ENCODE data around the gene HNRNPUL1.

The HNRNPUL1 gene

GRCh38 chr19:41351339-41352245, 87.4 kb downstream of the HNRNPUL1 start:
- Histone ChIP-seq H3K4me2 (ENCODE audit: low read depth, low read length) (peak overlapping the region; percentile 96), H3K4me3 (ENCODE audit: low read length) (peak overlapping the region; percentile 91), H3K4me1 (ENCODE audit: low read length) (peaks cover 8% of the 10 kb centered on the region; the same call in 1 of the 2 replicates), H3K36me3 (replicated peaks; ENCODE audit: insufficient read depth, low read length) (no peaks in the 10 kb centered on the region), H3K9me3 (replicated peaks; ENCODE audit: insufficient read depth, low read length) (no peaks in the 10 kb centered on the region), H4K20me1 (ENCODE audit: insufficient read depth, low read length) (no peaks in the 10 kb centered on the region), H3K9me2 (replicated peaks; ENCODE audit: insufficient read depth, low read length) (no peaks in the 10 kb centered on the region), H3K79me2 (ENCODE audit: low read length) (peaks cover 3% of the 10 kb centered on the region; the same call in 1 of the 2 replicates), H2AFZ (ENCODE audit: low read length) (peak overlapping the region; percentile 87), H3K27ac (ENCODE audit: low read length) (no peak overlapping the region), H3K9ac (ENCODE audit: low read length) (peak overlapping the region; percentile 67; the same call in 1 of the 2 replicates), H3F3A (ENCODE audit: insufficient read depth, low read length) (peaks cover 11% of the 10 kb centered on the region), H3K27me3 (replicated peaks; ENCODE audit: insufficient read depth, low read length) (no peaks in the 10 kb centered on the region)
- TF ChIP-seq CTCF (IDR thresholded peaks at IDR 0.05; ENCODE audit: low read length) (no peak), EZH2phosphoT487 (IDR thresholded peaks at IDR 0.05; ENCODE audit: low read length) (no peak), EZH2 (optimal IDR thresholded peaks at IDR 0.05; ENCODE audit: low read depth, low read length) (no peak)
- DNase-seq: peak; percentile 56

GRCh38 chr19:41352279-41352608, 88.1 kb downstream of the HNRNPUL1 start:
- H4K20me1 ChIP-seq (ENCODE audit: insufficient read depth, low read length): no peaks in the 10 kb centered on the region
- H2AFZ ChIP-seq (ENCODE audit: low read length): peak overlapping the region; percentile 87
- H3K4me1 ChIP-seq (ENCODE audit: low read length): peaks cover 8% of the 10 kb centered on the region; the same call in 1 of the 2 replicates
- H3K36me3 ChIP-seq (replicated peaks; ENCODE audit: insufficient read depth, low read length): no peaks in the 10 kb centered on the region
- peaks cover 11% of the 10 kb centered on the region for H3F3A ChIP-seq (ENCODE audit: insufficient read depth, low read length)
- H3K79me2 ChIP-seq (ENCODE audit: low read length): peaks cover 3% of the 10 kb centered on the region; the same call in 1 of the 2 replicates
- no peaks in the 10 kb centered on the region for H3K9me2 ChIP-seq (replicated peaks; ENCODE audit: insufficient read depth, low read length)
- H3K9me3 ChIP-seq (replicated peaks; ENCODE audit: insufficient read depth, low read length): no peaks in the 10 kb centered on the region
- peak overlapping the region; percentile 91 for H3K4me3 ChIP-seq (ENCODE audit: low read length)
- TF ChIP-seq CTCF (IDR thresholded peaks at IDR 0.05; ENCODE audit: low read length) (no peak), EZH2 (optimal IDR thresholded peaks at IDR 0.05; ENCODE audit: low read depth, low read length) (no peak), EZH2phosphoT487 (IDR thresholded peaks at IDR 0.05; ENCODE audit: low read length) (no peak)
- no peaks in the 10 kb centered on the region for H3K27me3 ChIP-seq (replicated peaks; ENCODE audit: insufficient read depth, low read length)
- H3K27ac ChIP-seq (ENCODE audit: low read length): no peak overlapping the region
- no peak for DNase-seq
- H3K4me2 ChIP-seq (ENCODE audit: low read depth, low read length): peak overlapping the region; percentile 96
- H3K9ac ChIP-seq (ENCODE audit: low read length): peak overlapping the region; percentile 67; the same call in 1 of the 2 replicates

GRCh38 chr19:41352609-41353465, 88.7 kb downstream of the HNRNPUL1 start:
- Histone ChIP-seq H3K36me3 (replicated peaks; ENCODE audit: insufficient read depth, low read length) (no peaks in the 10 kb centered on the region), H4K20me1 (ENCODE audit: insufficient read depth, low read length) (no peaks in the 10 kb centered on the region), H3K79me2 (ENCODE audit: low read length) (peaks cover 3% of the 10 kb centered on the region; the same call in 1 of the 2 replicates), H3K9me2 (replicated peaks; ENCODE audit: insufficient read depth, low read length) (no peaks in the 10 kb centered on the region), H3K4me2 (ENCODE audit: low read depth, low read length) (peak overlapping the region; percentile 96), H3K27ac (ENCODE audit: low read length) (peak overlapping the region; percentile 32; the same call in 1 of the 2 replicates), H2AFZ (ENCODE audit: low read length) (peak overlapping the region; percentile 87), H3F3A (ENCODE audit: insufficient read depth, low read length) (peaks cover 11% of the 10 kb centered on the region), H3K4me3 (ENCODE audit: low read length) (peak overlapping the region; percentile 91), H3K27me3 (replicated peaks; ENCODE audit: insufficient read depth, low read length) (no peaks in the 10 kb centered on the region), H3K4me1 (ENCODE audit: low read length) (peaks cover 8% of the 10 kb centered on the region; the same call in 1 of the 2 replicates), H3K9me3 (replicated peaks; ENCODE audit: insufficient read depth, low read length) (no peaks in the 10 kb centered on the region), H3K9ac (ENCODE audit: low read length) (peak overlapping the region; percentile 67)
- DNase-seq: peak; percentile 70
- TF ChIP-seq CTCF (IDR thresholded peaks at IDR 0.05; ENCODE audit: low read length) (peak; percentile 70), EZH2phosphoT487 (IDR thresholded peaks at IDR 0.05; ENCODE audit: low read length) (no peak)

Data from MM.1S (cell line).